ENCODE measurements around the gene TLCD3A. TPM values are rescaled to one million over a fixed set of nuclear protein-coding genes. Genes with fewer than 3 reads are reported as not detected.

The TLCD3A gene
- total and polyA plus RNA-seq, 9 of the 15 experiments (the other 6 are each of a cell fraction or from before 2014, with no cell fraction given), result 1.3 to 13.5 (median 7.3) TPM

DNA sequence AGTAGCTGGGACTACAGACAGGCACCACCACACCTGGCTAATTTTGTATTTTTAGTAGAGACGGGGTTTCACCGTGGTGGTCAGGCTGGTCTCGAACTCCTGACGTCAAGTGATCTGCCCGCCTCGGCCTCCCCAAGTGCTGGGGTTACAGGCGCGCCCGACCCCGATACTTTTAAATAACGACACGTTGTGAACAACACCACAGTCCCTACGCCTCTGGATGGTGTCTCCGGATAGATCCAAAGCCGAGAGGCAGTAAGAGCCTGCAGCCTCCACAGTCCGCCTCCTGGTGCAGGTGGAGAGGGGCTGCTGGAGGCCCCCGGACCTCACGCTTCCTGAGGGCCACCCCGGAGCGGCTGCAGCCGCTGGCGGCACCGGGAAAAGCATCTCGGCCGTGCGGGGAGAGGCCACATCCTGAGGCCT is 741 bp upstream of the TLCD3A start (continued):
- TF ChIP-seq, protein P1, sequence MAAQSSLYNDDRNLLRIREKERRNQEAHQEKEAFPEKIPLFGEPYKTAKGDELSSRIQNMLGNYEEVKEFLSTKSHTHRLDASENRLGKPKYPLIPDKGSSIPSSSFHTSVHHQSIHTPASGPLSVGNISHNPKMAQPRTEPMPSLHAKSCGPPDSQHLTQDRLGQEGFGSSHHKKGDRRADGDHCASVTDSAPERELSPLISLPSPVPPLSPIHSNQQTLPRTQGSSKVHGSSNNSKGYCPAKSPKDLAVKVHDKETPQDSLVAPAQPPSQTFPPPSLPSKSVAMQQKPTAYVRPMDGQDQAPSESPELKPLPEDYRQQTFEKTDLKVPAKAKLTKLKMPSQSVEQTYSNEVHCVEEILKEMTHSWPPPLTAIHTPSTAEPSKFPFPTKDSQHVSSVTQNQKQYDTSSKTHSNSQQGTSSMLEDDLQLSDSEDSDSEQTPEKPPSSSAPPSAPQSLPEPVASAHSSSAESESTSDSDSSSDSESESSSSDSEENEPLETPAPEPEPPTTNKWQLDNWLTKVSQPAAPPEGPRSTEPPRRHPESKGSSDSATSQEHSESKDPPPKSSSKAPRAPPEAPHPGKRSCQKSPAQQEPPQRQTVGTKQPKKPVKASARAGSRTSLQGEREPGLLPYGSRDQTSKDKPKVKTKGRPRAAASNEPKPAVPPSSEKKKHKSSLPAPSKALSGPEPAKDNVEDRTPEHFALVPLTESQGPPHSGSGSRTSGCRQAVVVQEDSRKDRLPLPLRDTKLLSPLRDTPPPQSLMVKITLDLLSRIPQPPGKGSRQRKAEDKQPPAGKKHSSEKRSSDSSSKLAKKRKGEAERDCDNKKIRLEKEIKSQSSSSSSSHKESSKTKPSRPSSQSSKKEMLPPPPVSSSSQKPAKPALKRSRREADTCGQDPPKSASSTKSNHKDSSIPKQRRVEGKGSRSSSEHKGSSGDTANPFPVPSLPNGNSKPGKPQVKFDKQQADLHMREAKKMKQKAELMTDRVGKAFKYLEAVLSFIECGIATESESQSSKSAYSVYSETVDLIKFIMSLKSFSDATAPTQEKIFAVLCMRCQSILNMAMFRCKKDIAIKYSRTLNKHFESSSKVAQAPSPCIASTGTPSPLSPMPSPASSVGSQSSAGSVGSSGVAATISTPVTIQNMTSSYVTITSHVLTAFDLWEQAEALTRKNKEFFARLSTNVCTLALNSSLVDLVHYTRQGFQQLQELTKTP (IDR thresholded peaks at IDR 0.05; ENCODE audit: low read depth in 1 of 2, partially characterized antibody in 2 of 2), result no peak
- TF ChIP-seq, protein P2, sequence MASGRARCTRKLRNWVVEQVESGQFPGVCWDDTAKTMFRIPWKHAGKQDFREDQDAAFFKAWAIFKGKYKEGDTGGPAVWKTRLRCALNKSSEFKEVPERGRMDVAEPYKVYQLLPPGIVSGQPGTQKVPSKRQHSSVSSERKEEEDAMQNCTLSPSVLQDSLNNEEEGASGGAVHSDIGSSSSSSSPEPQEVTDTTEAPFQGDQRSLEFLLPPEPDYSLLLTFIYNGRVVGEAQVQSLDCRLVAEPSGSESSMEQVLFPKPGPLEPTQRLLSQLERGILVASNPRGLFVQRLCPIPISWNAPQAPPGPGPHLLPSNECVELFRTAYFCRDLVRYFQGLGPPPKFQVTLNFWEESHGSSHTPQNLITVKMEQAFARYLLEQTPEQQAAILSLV (tag; IDR thresholded peaks at IDR 0.05), result no peak
- TF ChIP-seq EP400 (IDR thresholded peaks at IDR 0.05) (no peak), ZNF316 (IDR thresholded peaks at IDR 0.05) (peak; percentile 16; the same call in 1 of the 2 replicates), SIN3B (IDR thresholded peaks at IDR 0.05; ENCODE audit: low read depth) (no peak), PRMT5 (CRISPR knock-in tag; IDR thresholded peaks at IDR 0.05) (no peak), TCF7L2 (IDR thresholded peaks at IDR 0.05; ENCODE audit: low read depth, low read length) (no peak)

All from K562 (cell line).